Tibial nerve (tissue), 4 donors: ENCODE results near the gene KIAA1958. TPM values are rescaled to one million over a fixed set of nuclear protein-coding genes. Genes with fewer than 3 reads are reported as not detected.

Source experiments
- DNase-seq, 2 donors: peaks; one replicate each; pipeline ENCODE4 v3.0.0-alpha.2; 2019; ENCODE audit warnings: low spot score in 2 of 2
- H3K27ac ChIP-seq, 4 donors: fragments of 200-600 bp; sonication (generic) in 3 of 4; one replicate each; pipeline ENCODE4 v1.5.1; 2017 to 2019; ENCODE audit warnings: mild to moderate bottlenecking in 1 of 4
- H3K27me3 ChIP-seq, 2 donors: fragments of 200-600 bp; sonication (generic) in 1 of 2; one replicate each; pipeline versions ENCODE4 v1.5.1 to v1.6.0; 2017 to 2019
- H3K36me3 ChIP-seq, 3 donors: fragments of 200-600 bp; sonication (generic); one replicate each; pipeline ENCODE4 v1.5.1; 2018 to 2019
- H3K4me1 ChIP-seq, 4 donors: fragments of 200-600 bp; sonication (generic) in 3 of 4; one replicate each; pipeline ENCODE4 v1.5.1; 2017 to 2019
- H3K4me3 ChIP-seq, 4 donors: fragments of 200-600 bp; sonication (generic) in 3 of 4; one replicate each; pipeline ENCODE4 v1.5.1; 2017 to 2019; ENCODE audit warnings: mild to moderate bottlenecking in 1 of 4, moderate library complexity in 1 of 4
- H3K9me3 ChIP-seq, 4 donors: fragments of 200-600 bp; sonication (generic) in 3 of 4; one replicate each; pipeline ENCODE4 v1.5.1; 2017 to 2019
- EP300 ChIP-seq, 2 donors: sonication (generic); formaldehyde crosslinking; IDR thresholded peaks; one replicate each; pipeline ENCODE4 v1.6.1; 2017; ENCODE audit warnings: antibody characterized with exemption in 2 of 2, mild to moderate bottlenecking in 1 of 2
- POLR2A ChIP-seq, 2 donors: fragments of 450-650 bp; IDR thresholded peaks; one replicate each; pipeline ENCODE4 v1.6.1; 2017; ENCODE audit warnings: antibody characterized with exemption in 2 of 2, mild to moderate bottlenecking in 2 of 2, moderate library complexity in 2 of 2
- WGBS, 2 donors: methylation state at CpG; one replicate each; pipeline ENCODE4 v1.1.5; 2018; 5-methylcytosine and 5-hydroxymethylcytosine counted together
- total RNA-seq, 4 donors: library from RNA; depleted of rRNA; stranded (reverse); fragments of >200 nt; gene quantifications; one replicate each; pipeline ENCODE4 v1.1.0, GENCODE V29; 2016
- TF ChIP-seq, protein P1 (sequence below), 5 experiments: fragments of 200-600 bp in 3 of 5; fragments of 450-650 bp in 2 of 5; sonication (generic) in 3 of 5; IDR thresholded peaks; one replicate each; pipeline ENCODE4 v1.5.1; 2016 to 2019; ENCODE audit warnings: antibody characterized with exemption in 5 of 5, mild to moderate bottlenecking in 3 of 5, moderate library complexity in 2 of 5

Gene KIAA1958
- total RNA-seq, 4 donors from 2014 or later: 3.7 to 5.2 (median 4.5) TPM

DNA sequence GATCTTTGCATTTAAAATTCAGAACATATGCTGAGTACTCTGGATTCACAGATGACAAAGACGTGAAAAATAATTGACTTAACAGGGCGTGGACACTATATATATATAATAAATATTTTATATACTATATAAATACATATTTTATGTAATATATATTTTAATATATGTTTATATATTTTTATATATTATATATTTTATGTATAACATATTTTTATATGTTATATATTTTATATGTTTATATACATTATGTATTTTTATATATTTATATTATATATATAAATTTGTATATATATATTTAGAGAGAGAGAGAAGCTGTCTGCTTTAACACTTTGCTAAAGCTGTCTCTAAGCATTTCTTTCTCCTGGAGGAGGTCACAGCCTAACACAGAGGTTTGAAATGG, 118.2 kb downstream of the KIAA1958 start:
- no peaks in the 10 kb centered on the region for H3K4me1 ChIP-seq
- no peak overlapping the region for H3K27ac ChIP-seq
- H3K9me3 ChIP-seq: no peaks in the 10 kb centered on the region
- no peaks in the 10 kb centered on the region for H3K36me3 ChIP-seq
- no peak for DNase-seq
- 93 to 96% methylated on average over 2 of the region's 2 CpGs for WGBS, 2 donors
- no peak overlapping the region for H3K4me3 ChIP-seq
- TF ChIP-seq, protein P1, sequence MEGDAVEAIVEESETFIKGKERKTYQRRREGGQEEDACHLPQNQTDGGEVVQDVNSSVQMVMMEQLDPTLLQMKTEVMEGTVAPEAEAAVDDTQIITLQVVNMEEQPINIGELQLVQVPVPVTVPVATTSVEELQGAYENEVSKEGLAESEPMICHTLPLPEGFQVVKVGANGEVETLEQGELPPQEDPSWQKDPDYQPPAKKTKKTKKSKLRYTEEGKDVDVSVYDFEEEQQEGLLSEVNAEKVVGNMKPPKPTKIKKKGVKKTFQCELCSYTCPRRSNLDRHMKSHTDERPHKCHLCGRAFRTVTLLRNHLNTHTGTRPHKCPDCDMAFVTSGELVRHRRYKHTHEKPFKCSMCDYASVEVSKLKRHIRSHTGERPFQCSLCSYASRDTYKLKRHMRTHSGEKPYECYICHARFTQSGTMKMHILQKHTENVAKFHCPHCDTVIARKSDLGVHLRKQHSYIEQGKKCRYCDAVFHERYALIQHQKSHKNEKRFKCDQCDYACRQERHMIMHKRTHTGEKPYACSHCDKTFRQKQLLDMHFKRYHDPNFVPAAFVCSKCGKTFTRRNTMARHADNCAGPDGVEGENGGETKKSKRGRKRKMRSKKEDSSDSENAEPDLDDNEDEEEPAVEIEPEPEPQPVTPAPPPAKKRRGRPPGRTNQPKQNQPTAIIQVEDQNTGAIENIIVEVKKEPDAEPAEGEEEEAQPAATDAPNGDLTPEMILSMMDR (IDR thresholded peaks at IDR 0.05): no peak
- TF ChIP-seq POLR2A (IDR thresholded peaks at IDR 0.05): no peak
- H3K27me3 ChIP-seq: no peaks in the 10 kb centered on the region

DNA sequence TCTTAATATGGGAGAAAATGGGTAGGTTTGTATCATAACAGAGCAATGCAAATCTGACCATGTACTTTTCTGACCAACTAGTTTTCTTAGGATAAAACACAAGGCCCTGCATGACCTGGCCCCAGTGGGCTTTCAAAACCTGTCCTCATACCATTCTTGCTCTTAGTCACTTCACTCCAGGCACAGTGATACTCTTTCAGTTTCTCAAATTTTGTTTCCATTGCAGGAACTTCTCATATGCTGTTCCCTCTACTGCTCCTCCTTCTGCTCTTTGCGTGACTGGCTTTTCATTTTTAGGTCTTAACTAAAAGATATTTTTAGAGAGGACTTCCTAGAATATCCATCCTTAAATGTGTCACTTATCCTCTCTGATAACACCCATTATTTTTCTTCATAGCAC, 118.9 kb downstream of the KIAA1958 start:
- no peaks in the 10 kb centered on the region for H3K9me3 ChIP-seq
- H3K4me3 ChIP-seq: no peak overlapping the region
- no peaks in the 10 kb centered on the region for H3K27me3 ChIP-seq
- H3K27ac ChIP-seq: no peak overlapping the region
- H3K36me3 ChIP-seq: no peaks in the 10 kb centered on the region
- no peak for DNase-seq
- H3K4me1 ChIP-seq: no peaks in the 10 kb centered on the region
- WGBS, 2 donors: 78 to 87% methylated on average over 1 of the region's 1 CpG
- no peak for TF ChIP-seq EP300 (IDR thresholded peaks at IDR 0.05)
- TF ChIP-seq, protein P1 (IDR thresholded peaks at IDR 0.05): no peak
- TF ChIP-seq POLR2A (IDR thresholded peaks at IDR 0.05): no peak

DNA sequence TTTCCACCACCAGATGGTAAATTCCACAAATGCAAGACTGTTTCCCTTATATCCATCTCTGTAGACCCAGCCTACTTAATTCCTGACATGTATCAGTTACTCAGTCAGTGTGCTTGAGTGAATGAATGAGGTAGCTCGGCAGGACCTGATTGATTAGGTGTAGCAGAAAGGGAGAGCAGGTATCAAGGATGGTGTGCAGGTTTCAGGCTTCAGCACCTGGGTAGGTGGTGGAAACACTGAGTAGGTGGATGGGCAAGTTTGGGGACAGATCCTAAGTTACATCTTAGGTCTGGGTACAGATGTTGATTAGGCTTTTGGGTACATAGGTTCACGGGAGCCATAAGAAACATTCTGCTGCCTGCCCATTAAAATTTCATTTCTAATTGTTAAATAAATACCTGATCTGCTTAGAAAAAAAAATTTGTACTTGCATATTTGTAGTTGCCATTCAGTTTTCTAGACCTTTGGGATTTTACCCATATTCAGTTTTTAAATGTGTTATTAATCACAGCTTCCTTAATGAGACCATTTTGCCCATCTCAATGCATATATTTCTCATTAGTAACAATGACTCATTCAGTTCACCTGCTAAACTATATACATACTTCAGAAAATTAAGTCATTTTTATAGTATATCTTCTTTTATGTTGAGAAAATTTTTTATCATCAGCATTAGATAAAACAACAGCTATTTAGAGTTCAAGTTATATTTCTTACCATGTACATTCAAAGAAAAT, 119.5 kb downstream of the KIAA1958 start:
- H3K9me3 ChIP-seq: no peaks in the 10 kb centered on the region
- WGBS, 2 donors: 90 to 98% methylated on average over 2 of the region's 2 CpGs
- H3K27ac ChIP-seq: no peak overlapping the region
- H3K4me1 ChIP-seq: no peaks in the 10 kb centered on the region
- no peak for TF ChIP-seq EP300 (IDR thresholded peaks at IDR 0.05)
- TF ChIP-seq, protein P1 (IDR thresholded peaks at IDR 0.05): no peak
- no peak for TF ChIP-seq POLR2A (IDR thresholded peaks at IDR 0.05)
- no peaks in the 10 kb centered on the region for H3K36me3 ChIP-seq
- no peak for DNase-seq
- no peak overlapping the region for H3K4me3 ChIP-seq
- H3K27me3 ChIP-seq: no peaks in the 10 kb centered on the region

DNA sequence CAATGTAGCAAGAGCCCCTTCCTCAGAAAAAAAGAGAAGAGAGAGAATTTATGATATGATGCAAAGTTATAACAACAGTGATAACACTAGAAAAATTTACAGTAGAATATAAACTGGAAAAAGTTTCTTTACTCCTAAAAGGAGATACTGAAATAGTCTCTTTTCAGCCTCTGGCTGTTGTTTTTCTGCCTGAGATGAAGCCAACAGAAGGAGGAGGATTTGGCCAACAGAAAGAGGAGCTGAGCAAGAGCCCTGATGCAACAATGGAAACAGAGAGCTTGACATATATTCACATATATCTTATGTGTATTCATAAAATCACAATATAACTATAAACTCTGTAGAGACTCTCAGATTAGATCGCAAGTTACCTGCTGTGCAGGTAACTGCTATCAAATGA, 122.2 kb downstream of the KIAA1958 start:
- TF ChIP-seq, protein P1 (IDR thresholded peaks at IDR 0.05): no peak
- no peak for TF ChIP-seq POLR2A (IDR thresholded peaks at IDR 0.05)
- TF ChIP-seq EP300 (IDR thresholded peaks at IDR 0.05): no peak
- Histone ChIP-seq H3K27me3 (no peaks in the 10 kb centered on the region), H3K27ac (no peak overlapping the region), H3K36me3 (no peaks in the 10 kb centered on the region), H3K4me3 (no peak overlapping the region), H3K4me1 (no peaks in the 10 kb centered on the region), H3K9me3 (no peaks in the 10 kb centered on the region)
- WGBS, 2 donors: 93 to 95% methylated on average over 1 of the region's 1 CpG
- DNase-seq: no peak

DNA sequence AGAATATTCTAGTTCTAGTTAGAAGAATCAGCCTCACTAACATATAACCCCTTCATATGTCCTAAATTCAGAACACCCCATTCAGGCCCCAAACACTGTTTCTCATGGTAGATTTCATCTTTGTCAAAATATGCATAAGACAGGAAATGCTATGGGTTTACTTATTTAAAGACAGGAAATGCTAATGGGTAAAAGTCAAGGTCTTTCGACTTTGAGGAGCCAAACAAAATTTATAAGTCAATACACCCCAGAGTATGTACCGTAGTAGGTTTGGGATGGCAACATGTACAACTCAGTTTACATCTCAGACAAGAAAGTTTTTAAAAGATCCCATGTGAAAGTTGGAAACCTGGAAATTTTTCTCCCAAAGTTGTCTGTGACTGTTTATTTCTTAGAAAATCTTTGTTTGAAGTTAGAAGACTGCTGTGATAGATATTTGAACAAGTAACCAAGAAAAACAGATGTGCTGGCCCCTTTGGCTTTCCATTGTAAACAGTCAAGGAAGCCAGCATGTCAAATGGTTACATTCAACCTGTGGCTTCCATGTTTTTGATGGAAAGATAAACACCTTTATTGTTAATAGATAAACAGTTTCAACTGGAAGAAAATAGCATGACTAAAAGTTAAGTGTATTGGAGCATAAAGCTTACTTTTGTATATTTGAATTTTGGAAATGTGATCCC, 129.1 kb downstream of the KIAA1958 start:
- DNase-seq: no peak
- H3K27ac ChIP-seq: no peak overlapping the region

More for the DNA sequence above, 129.1 kb downstream of the KIAA1958 start:
- Histone ChIP-seq H3K27me3 (no peaks in the 10 kb centered on the region), H3K9me3 (no peaks in the 10 kb centered on the region), H3K4me3 (no peak overlapping the region), H3K4me1 (no peaks in the 10 kb centered on the region), H3K36me3 (peaks cover 0 to 6% (median 0%) of the 10 kb centered on the region in 3 donors)
- TF ChIP-seq POLR2A (IDR thresholded peaks at IDR 0.05) (no peak), EP300 (IDR thresholded peaks at IDR 0.05) (no peak)
- TF ChIP-seq, protein P1 (IDR thresholded peaks at IDR 0.05): no peak
- WGBS, 2 donors: 62 to 70% methylated on average over 2 of the region's 2 CpGs
